Testis (tissue), 3 donors: ENCODE measurements around the gene SLIT3. TPM values are rescaled to one million over a fixed set of nuclear protein-coding genes. Genes with fewer than 3 reads are reported as not detected.

Experiments used
- DNase-seq: peaks from one replicate; pipeline ENCODE4 v3.0.0-alpha.2; 2019
- H3K27ac ChIP-seq, 2 donors: fragments of 200-600 bp; sonication (generic); one replicate each; pipeline ENCODE4 v1.5.1; 2019
- H3K27me3 ChIP-seq: fragments of 200-600 bp; sonication (generic); one replicate; pipeline ENCODE4 v1.5.1; 2019
- H3K36me3 ChIP-seq: fragments of 200-600 bp; sonication (generic); one replicate; pipeline ENCODE4 v1.5.1; 2017; ENCODE audit warnings: low read depth; ENCODE audit errors: missing control alignments
- H3K4me1 ChIP-seq: fragments of 200-600 bp; sonication (generic); one replicate; pipeline ENCODE4 v1.5.1; 2019
- H3K4me3 ChIP-seq, 2 donors: fragments of 200-600 bp; sonication (generic); one replicate each; pipeline ENCODE4 v1.5.1; 2017 to 2019
- H3K9me3 ChIP-seq: fragments of 200-600 bp; sonication (generic); one replicate; pipeline ENCODE4 v1.5.1; 2017
- CTCF ChIP-seq, 3 experiments: fragments of 450-650 bp in 2 of 3; fragments of 200-600 bp in 1 of 3; sonication (generic) in 1 of 3; IDR thresholded peaks; one replicate each; pipeline ENCODE4 v1.5.1; 2016 to 2019; ENCODE audit warnings: antibody characterized with exemption in 3 of 3, mild to moderate bottlenecking in 2 of 3, moderate library complexity in 1 of 3
- POLR2A ChIP-seq: fragments of 450-650 bp; IDR thresholded peaks from one replicate; pipeline ENCODE4 v1.6.1; 2017; ENCODE audit warnings: antibody characterized with exemption, mild to moderate bottlenecking, moderate library complexity
- WGBS, 2 donors: methylation state at CpG; one replicate each; pipeline ENCODE4 v1.1.5; 2018; 5-methylcytosine and 5-hydroxymethylcytosine counted together
- intact Hi-C: fragments of 100-400 bp; cut with DNase I; formaldehyde crosslinking; loops from one replicate; pipeline ENCODE4 v1.15.1; 2023; ENCODE audit warnings: low total_unique reads
- polyA plus RNA-seq: library from polyadenylated mRNA; stranded (reverse); fragments of 350-450 nt; fragmentation: Illumina TruSeq; extraction: RNeasy Lipid Tissue Mini Kit (QIAGEN cat#74804); gene quantifications from one replicate; pipeline ENCODE4 v1.2.3, GENCODE V29; 2014; ENCODE audit warnings: low read depth, low replicate concordance; ENCODE audit not compliant: insufficient read depth
- total RNA-seq, 2 donors: library from RNA; depleted of rRNA; stranded (reverse); fragments of >200 nt; gene quantifications; one replicate each; pipeline ENCODE4 v1.2.3, GENCODE V29; 2016

SLIT3 gene
- total and polyA plus RNA-seq, 3 donors from 2014 or later, result 4.8 to 23.2 (median 7.8) TPM

- intact Hi-C loops, result no loop called here
Measured at GRCh38 chr5:169248996-169249395, 51.9 kb downstream of the SLIT3 start.

GRCh38 chr5:169248550-169248949 lies 52.4 kb downstream of the SLIT3 start:
- Histone ChIP-seq H3K36me3 (no peaks in the 10 kb centered on the region), H3K27ac (no peak overlapping the region), H3K27me3 (no peaks in the 10 kb centered on the region), H3K9me3 (no peaks in the 10 kb centered on the region), H3K4me3 (no peak overlapping the region), H3K4me1 (peaks cover 6% of the 10 kb centered on the region)
- WGBS, 2 donors, result 47 to 54% methylated on average over 3 of the region's 3 CpGs
- no peak for DNase-seq
- TF ChIP-seq CTCF (IDR thresholded peaks at IDR 0.05), result no peak
- no peak for TF ChIP-seq POLR2A
- intact Hi-C loops, result no loop called here

More at GRCh38 chr5:169248996-169249395, 51.9 kb downstream of the SLIT3 start:
- H3K4me3 ChIP-seq, result no peak overlapping the region
- no peak for TF ChIP-seq CTCF (IDR thresholded peaks at IDR 0.05)
- TF ChIP-seq POLR2A, result no peak
- no peaks in the 10 kb centered on the region for H3K27me3 ChIP-seq
- no peaks in the 10 kb centered on the region for H3K9me3 ChIP-seq
- H3K4me1 ChIP-seq, result peaks cover 6% of the 10 kb centered on the region
- no peaks in the 10 kb centered on the region for H3K36me3 ChIP-seq
- no peak overlapping the region for H3K27ac ChIP-seq
- WGBS, 2 donors, result 28 to 39% methylated on average over 1 of the region's 1 CpG
- no peak for DNase-seq

DNA sequence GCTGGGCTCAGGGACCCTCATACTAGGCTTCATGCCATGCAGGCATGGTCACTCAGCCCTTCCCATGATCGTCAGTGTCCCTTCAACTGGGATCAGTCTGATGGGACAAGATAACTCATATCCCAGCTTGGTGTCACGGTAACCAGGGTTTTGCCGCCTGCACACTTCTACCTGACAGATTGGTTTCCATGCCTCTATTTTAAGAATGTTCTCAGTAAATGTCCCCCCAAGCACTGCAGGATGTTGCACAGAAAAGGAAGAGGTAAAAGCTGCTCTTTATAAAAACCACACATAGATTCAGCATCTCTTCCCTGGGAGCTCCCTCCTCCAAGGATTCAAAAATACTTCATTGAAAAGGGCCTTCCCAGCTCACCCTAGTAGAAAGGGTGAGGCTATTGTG lies 56.1 kb downstream of the SLIT3 start:
- Histone ChIP-seq H3K4me3 (no peak overlapping the region), H3K27me3 (no peaks in the 10 kb centered on the region), H3K27ac (no peak overlapping the region), H3K9me3 (no peaks in the 10 kb centered on the region), H3K36me3 (no peaks in the 10 kb centered on the region), H3K4me1 (peaks cover 6% of the 10 kb centered on the region)
- TF ChIP-seq CTCF (IDR thresholded peaks at IDR 0.05) (no peak), POLR2A (no peak)
- WGBS, 2 donors, result 94 to 98% methylated on average over 3 of the region's 3 CpGs
- no peak for DNase-seq
- intact Hi-C loops, result no loop called here

GRCh38 chr5:169243651-169244422 lies 57.1 kb downstream of the SLIT3 start:
- WGBS, 2 donors, result 91% methylated on average over 10 of the region's 10 CpGs

More at GRCh38 chr5:169243651-169244422, 57.1 kb downstream of the SLIT3 start:
- no peak for TF ChIP-seq CTCF (IDR thresholded peaks at IDR 0.05)
- no peak for TF ChIP-seq POLR2A
- no peaks in the 10 kb centered on the region for H3K36me3 ChIP-seq
- peaks cover 2% of the 10 kb centered on the region for H3K4me1 ChIP-seq
- H3K27ac ChIP-seq, result no peak overlapping the region
- no peaks in the 10 kb centered on the region for H3K27me3 ChIP-seq
- intact Hi-C loops, result no loop called here
- DNase-seq, result no peak
- no peak overlapping the region for H3K4me3 ChIP-seq
- H3K9me3 ChIP-seq, result no peaks in the 10 kb centered on the region
